HG03432 (cell line): ENCODE data around the gene PWWP2B.

Experiments
- ATAC-seq: cut with Tn5 transposase; IDR thresholded peaks from one replicate; pipeline ENCODE4 v1.9.1; 2021; ENCODE audit warnings: mild to moderate bottlenecking, moderate library complexity; ENCODE audit not compliant: unreplicated experiment

Gene PWWP2B

DNA sequence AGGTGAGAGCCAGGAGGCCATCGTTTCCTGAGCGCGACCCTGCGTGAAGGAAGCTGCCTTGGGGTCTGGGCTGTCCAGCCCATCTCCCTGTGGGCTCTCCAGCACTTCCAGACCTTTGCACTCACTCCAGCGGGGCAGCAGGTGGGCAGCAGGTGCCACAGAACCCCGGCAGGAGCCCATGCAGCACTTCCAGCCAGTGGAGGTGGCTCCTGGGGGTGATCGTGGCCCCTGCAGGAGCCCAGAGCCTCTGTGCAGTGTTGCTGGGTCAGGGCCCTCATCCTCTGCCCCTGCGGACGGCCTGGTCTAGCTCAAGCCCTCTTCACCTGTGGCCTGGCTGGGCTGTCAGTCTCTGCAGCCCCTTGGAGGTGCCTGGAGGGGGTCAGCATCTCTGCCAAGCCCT, 59.9 kb downstream of the PWWP2B start:
- ATAC-seq: no peak

DNA sequence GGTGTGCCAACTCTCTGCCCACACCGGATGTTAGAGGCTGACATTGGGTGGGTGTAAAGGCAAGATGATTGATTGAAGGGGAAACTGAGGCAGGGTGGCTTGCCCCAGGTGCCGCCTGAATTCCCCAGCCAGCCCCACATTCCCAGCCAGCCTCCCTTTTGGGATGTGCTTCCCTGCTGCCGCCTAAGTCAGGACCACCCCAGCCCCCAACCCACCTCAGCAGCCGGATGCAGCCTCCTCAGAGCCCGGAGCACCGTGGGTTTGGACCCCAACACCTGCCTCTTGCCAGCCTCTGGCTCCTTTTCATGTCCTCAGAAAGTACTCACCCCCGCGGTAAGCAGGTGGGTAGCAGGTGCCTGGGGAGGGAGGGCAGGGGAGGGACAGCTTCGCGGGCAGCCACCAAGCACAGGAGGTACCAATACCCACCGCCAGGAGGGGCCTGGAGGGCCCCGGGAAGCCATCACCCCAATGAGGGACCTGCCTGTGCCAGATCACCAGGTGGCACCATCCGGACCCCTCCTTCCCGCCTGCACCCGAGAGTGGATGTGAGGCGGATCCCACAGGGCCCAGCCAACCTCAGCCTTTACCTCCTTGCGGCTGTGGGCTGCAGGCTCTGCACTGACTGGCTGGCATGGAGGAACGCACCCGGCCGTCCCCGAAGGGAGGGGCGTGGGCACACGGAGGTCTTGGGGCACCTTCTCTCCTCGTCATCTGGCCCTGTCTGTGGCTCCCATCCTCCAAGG, 60.5 kb downstream of the PWWP2B start:
- ATAC-seq: no peak

DNA sequence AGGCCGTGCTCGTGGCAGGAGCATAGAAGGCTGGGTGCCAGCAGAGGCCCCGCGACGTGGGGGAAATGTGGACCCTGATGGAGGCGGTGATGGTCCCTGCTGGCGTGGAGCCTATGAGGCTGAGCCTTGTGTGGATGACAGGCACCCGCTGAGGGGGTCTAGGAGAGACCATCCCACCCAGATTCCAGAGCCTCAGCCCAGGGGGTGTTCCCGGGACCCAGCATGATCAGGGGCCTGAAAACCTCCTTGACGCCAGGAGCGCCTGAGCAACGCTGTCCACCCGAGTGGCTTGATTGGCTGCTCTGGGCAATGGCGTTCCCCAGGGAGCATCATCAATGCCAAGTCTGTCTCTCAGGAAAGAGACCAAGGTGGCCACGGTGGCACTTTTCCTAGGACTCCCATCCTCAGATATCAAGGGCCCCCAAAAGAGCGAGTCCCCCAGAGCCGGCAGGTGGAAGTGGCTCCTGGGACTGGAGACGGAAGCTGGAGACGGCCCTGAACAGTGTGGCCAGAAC, 61.1 kb downstream of the PWWP2B start:
- no peak for ATAC-seq

DNA sequence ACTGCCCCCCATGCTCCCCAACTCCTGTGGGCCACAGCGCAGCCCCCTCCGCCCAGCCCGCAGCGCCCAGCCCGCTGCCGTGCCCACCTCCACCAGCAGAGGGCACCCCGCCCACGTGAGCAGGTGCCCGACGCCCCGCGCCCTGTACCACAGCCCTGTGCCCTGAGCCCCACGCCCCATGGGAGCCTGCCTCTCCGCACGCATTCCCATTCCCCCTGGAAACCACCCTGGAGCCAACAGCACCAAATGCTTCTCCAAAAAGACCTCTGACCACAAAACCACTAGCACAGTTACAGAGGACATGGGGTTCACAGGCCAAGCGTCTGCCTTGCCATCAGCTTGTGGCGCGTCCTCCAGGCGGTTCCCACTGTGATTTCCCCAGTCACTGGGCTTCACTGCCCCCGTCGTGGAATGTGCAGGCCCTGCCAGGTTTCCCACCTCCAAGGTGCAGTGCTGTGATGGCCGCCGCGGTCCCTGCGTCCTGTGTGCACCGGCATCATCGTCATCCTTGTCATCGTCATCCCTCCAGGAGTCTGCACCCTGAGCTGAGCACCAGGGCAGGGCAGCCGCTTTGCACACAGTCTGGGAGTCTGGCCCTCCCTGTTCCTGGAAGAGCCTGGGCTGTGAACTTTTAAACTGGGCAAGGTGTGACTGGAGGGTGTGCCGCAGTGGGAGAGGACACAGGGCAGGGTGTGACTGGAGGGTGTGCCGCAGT, 61.7 kb downstream of the PWWP2B start:
- ATAC-seq: peak; percentile 68

DNA sequence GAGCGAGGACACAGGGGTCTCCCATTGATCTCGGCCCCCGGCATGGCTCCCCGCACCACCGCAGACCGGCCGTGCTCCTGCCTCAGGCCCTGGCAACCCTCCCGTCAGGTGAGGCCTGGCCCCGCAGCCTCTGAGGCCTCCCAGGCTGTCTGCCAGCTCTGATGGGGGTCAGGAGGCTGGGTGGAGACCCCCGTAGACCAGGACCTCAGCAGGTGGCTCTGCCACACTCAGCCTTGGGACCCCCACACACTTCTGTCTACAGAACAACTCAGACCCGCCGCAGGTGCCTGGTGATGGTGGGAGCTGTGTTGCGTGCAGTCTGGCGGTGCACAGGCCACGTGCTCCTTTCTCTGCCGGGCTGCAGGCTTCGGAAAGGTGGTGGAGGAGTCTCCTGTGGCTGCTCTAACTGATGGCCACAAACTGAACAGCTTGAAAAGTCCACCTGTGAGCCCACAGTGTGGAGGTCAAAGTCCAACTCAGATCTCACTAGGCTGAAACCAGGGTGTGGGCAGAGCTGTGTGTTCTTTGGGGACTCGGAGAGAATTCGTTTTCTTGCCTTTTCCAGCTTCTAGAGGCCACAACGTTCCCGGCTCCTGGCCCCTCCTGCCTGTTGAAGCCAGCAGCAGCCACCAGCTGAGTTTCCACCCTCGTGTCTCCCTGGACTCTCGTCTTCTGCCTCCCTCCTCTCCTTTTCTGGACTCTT, 62.5 kb downstream of the PWWP2B start:
- no peak for ATAC-seq

DNA sequence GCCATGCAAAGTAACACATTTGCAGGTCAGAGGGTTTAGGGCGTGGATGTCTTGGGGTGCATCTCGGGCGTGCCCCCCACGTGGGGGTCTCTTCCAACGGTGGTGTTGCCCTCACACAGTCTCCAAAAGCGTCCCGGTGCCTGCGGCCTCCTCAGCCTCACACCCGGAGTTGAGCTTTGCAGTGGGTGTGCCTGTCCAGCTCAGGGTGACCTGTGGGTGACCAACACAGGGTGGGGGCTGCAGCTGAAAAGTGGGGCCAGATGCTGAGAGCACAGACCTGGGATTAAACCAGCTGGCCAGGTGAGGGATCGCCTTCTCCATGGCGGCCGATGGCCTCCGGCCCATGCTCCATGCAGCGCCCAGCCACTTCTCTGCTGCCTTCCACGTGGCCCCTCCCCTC, 63.1 kb downstream of the PWWP2B start:
- ATAC-seq: no peak

DNA sequence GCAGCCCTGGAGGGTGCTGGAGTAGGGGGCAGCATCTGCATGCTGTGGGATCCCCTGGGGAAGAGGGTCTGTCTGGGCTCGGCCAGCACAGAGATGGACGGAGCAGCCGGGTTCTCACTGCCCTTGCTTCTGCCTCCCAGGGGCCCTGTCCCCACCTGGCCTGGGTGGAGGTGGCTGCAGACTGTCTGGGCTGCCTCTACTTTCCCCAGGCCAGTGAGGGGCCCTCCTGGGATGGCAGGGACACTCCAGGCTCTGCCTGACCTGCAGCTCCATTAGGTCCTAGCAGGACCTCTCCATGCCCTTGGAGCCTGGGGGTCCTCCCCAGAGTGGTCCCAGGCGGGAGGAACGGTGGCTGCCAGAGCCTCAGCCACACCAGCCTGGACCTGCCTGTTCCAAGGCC, 63.7 kb downstream of the PWWP2B start:
- ATAC-seq: no peak

DNA sequence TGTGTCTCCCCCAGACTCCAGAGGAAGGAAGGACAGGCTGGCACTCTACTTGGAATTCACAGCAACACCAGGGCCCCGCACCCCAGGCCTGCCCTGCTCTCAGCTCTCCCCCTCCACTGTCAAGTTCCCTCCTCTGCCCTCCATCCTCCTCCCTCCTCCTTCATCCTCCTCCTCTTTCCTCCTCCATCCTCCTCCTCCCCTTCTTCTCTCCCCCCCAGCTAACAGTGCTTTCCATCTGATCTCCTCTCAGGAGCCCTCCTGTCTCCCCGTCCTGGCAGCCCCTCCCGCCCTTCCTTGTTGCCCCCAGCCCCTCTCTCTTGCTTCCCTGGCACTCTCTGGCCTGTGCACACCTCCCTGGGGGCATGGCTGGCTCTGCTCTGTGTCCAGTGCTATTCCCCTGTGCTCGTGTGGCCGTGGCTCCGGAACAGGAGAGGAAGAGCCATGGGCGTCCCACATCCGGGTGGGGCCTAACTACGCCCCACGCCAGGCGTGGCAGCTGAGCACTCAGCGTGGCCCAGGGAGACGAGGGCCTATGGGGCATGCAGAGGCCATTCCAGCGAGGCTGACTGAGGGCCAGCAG, 64.2 kb downstream of the PWWP2B start:
- ATAC-seq: no peak

DNA sequence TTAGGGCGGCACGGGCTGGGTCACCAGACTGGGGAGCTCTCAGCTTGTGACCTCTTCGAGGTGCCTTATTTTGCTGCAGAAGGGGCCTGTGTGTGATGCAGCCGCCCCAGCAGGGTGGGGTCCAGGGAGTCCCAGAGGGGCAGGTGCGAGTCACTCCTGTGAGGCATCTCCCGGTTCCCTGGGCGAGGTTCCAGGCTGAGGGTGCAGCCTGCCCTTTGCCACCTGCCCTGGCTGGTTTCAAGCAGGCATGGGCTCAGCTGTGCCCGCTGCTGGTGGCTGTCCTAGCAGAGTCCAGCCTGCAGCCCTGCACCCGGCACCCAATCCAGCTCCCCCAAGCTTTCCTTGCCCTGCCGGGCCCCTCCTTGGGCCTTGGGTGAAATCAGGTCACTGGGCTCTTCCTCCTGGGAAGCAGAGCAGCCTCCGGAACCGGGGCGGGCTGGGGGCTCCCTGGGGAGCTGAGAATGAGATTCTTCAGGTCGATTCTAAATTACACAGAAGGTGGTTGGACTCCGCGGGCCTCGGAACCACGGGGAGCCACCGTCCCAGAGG, 64.8 kb downstream of the PWWP2B start:
- no peak for ATAC-seq

DNA sequence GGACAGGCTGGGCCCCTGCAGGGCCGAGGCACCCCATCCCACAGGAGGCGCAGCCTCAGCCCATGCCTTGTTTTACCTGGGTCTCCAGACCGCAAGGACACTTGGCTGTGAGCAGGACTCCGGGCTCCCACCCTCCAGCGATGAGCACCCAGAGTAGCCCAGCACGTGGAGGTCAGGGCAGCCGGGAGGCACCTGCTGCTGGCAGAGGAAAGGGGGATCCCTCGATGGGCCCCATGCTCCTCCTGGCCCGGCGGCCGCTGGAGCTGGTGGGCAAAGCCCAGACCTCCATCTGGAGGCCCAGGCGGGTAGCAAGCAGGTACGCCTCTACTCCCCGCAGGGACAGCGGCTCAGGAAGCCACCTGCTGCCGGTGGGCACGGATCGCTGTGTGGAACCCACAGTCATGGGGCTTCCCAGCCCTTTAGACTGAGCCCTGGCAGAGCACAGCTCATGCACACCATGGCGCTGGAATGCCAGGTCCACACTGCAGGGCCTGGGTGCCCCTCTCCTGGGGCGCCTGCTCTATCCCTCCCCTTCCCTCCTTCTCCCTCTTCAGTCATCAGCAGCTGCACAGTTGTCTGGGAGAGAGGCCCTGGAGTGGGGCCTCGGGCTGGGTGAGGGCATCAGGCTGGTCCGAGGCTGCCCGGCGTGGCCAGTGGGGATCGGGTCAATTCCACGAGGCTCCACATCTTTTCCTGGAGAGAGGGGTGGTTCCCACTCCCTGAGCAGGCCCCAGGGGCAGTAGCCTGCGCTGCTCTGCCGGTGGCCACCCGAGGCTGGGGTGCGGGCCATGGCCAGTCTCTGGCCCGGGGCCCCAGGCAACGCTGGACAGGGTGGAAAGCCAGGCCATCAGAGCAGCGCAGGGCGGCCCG, 65.7 kb downstream of the PWWP2B start:
- no peak for ATAC-seq

DNA sequence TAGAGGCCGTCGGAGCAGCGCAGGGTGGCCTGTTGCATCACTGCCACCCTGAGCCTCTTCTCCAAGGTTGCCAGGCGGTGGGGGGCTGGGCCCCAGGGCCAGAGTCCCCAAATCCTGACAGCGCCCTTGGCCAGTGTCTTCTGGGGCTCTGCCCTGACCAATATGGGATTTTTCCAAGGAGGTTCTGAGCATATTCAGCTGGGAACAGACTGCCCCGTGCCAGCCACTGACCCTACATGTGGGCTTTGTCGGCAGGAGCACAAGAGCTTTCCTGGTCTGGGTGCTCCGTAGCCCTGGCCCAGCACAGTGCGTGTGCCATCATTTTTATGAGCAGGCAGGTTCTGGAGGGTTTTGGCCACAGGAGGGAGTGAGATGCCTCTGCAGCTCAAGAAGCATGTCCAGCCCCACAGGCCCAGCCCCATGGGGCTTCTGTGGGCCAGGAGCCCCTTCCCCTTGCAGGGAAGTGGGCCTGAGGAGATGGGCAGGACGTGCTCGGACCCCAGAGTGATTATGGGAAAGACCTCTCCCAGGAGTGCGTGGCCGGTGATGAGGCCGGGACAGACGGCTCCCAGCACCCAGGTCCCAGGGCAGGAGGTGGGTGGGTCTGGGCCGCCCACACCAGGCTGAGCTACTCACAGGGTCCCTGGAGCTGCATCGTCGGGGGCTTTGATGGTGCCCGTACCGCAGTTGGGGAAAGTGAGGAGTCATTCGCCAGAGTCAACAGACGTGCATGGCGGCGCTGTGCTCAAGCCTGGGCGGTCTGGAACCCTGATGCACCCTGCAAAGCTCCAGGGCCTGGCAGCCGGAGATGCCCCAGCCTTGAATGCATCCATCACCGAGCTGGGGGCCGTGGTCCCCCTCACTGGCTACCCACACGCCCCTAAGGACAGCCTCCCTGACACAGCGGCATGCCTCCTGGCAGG, 66.6 kb downstream of the PWWP2B start:
- ATAC-seq: no peak

DNA sequence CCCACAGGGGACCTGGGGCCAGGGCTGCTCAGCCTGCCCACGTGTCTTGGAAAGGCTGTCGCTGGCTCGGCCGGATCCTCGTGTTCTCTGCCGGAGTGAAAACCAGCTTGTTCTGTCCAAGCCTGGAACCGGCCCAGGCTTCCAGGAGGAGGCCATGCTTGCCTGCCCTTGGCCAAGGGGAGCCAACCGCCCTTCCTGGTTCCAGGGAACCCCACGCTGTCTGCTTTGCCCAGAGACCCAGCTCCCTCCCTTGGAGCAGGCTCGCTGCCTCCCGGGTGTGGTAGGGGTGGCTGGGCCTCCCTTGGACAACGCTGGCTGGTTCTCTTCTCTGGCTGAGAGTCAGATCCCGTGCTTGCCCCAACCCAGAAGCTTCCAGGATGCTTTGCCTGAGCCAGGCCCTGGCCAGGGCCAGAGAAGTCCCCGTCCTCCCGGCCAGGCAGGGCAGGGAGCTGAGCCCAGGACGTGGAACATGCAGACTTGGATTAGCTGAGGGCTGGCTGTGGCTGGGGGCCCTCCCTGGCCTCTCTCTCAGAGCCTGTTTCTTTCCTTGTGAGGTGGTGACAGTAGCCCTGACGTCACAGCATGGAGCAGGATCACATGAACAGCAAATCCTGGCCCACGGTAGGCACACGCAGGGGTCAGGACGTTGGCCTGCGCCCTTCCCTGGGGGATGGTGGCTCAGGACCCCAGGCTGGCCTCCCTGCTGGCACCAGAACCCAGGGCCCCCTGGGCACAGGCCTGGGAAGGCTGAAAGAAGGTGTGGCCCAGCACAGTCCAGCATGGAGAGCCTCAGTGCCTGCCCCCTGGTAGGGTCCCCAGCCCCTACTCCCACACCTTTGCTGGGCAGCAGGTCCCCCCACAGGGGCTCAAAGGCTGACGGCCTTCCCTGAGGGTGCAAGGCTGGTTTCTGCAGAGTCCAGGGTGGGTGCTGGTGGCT, 67.5 kb downstream of the PWWP2B start:
- ATAC-seq: no peak

DNA sequence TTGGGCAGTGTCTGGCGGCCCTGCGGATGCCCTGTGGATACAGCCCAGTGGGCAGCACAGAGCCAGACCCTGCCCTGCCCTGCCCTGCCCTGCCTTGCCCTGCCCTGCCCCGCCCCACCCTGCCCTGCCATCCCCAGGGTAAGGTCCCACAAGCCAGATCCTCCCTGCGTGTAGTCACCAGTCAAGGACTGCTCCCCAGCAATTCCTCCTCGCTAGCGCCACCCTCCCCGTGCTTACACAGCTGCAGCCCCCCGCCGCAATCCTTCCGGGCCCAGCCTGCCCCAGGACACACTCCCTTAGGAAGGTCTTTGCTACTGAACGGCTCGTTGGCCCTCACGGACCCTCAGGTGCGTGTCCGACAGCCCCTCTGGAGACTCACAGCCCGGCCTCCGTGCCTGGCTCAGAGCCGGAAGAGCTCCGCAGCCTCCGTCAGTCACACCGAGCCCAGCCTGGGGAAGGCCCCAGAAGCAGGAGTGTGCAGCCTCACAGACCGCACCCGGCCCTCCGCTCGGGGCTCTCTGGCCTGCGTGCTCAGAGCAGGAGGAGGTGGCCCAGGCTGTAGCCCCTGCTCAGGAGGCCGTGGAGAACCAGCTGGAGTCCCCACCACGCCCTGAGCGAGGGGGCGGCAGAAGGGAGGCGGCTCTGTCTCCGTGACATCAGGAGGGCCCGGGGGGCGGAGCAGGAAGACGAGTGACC, 68.3 kb downstream of the PWWP2B start:
- no peak for ATAC-seq

DNA sequence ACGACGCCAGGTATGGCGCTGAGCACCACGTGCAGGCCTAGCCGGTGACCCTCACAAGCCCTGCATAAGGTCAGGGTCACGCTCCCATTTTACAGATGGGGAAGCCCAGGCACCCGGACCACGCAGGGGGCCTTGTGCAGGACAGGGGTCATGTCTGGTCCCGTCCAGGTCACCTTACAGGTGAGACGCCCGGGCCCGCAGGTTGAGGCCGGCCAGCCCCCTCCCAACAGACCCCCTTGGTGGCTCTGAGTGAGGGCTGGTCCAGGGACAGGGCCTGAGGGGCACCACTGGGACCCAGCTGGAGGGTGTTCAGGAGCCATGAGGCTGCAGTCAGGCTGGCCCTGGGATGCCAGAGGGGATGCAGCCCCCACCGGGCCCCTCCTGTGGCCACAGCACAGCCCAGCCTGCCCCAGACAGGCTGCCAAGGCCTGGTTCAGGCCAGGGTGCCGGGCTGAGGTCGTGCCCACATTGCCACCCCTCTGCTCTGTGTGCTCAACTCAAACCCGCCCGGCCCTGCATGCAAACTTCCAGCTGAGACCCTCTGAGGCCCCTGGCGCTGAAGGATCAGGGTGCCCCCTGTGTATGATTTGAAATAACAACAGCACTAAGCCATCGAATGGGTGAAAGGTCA, 69.0 kb downstream of the PWWP2B start:
- no peak for ATAC-seq

DNA sequence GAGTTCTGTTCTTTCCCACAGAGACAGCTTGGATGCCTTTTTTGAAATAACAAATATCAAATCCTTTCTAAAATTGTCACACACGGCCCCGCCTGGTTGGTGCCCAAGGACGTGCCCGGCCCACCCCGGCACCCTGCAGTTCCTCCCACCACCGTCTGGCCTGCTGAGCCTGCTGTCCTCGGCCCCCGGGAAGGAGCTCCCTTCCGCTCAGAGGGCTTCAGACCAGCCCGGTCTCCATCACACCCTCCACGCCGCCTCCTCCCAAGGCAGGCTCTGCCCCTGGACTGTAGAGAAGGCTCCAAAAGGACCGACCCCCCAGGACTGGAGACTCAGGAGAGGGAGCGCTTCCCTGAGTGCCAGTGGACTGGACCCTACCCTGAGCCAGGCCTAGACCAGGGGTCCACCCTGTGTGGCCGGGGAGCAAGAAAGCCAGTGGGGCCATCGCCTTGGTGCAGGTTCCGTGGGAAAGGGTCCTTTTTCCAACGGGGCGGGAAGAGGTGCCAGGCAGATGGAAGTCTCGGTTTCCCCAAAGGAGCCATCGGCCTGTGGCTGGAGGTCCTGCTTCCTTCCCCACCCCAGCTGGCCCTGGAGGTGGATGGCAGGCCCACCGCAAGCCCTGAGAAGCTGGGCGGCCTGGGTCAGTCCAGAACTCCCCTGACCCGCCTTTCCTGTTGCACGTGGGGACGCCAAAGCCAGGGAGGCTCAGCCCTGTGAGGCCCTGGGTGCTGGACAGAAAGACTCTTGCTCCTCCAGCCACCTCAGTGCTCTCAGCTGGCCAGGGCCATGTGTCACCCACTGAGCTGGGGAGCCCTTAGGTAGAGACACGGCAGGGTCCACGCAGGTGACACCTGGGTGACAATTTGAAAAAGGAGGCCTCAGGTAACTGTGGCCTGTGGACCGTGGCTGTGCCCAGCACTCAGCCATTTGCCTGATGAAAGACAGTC, 69.8 kb downstream of the PWWP2B start:
- no peak for ATAC-seq
